GM18526 (cell line): ENCODE data around the gene VAC14.

ENCODE experiments used
- POLR2A ChIP-seq: IDR thresholded peaks from 3 replicates; pipeline ENCODE4 v1.6.1; 2011; ENCODE audit not compliant: insufficient read length; ENCODE audit errors: extremely low read depth

The VAC14 gene

DNA sequence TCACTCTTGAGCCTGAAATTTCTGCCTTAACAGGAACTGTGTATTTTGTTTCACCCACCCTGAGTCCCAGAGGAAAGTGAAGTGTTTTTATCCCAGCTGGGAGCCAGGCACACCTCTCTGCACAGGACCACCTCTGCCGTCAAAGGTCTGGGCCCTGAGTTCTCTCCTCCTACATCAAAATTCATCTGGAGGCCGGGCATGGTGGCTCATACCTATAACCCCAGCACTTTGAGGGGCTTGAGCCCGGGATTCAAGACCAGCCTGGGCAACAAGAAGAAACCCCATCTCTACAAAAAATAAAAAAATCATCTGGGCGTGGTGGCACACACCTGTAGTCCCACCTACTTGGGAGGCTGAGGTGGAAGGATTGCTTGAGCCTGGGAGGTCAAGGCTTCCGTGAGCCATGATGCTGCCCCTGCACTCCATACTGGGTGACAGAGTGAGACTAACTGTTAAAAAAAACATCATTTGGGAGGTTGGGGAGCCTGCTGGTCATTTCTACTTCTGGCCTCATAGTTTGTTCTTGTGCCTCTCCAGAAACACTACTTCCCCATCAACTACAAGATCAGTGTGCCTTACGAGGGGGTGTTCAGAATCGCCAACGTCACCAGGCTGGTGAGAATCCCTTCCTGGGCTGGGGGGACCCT, 144.8 kb downstream of the VAC14 start:
- no peak for TF ChIP-seq POLR2A

DNA sequence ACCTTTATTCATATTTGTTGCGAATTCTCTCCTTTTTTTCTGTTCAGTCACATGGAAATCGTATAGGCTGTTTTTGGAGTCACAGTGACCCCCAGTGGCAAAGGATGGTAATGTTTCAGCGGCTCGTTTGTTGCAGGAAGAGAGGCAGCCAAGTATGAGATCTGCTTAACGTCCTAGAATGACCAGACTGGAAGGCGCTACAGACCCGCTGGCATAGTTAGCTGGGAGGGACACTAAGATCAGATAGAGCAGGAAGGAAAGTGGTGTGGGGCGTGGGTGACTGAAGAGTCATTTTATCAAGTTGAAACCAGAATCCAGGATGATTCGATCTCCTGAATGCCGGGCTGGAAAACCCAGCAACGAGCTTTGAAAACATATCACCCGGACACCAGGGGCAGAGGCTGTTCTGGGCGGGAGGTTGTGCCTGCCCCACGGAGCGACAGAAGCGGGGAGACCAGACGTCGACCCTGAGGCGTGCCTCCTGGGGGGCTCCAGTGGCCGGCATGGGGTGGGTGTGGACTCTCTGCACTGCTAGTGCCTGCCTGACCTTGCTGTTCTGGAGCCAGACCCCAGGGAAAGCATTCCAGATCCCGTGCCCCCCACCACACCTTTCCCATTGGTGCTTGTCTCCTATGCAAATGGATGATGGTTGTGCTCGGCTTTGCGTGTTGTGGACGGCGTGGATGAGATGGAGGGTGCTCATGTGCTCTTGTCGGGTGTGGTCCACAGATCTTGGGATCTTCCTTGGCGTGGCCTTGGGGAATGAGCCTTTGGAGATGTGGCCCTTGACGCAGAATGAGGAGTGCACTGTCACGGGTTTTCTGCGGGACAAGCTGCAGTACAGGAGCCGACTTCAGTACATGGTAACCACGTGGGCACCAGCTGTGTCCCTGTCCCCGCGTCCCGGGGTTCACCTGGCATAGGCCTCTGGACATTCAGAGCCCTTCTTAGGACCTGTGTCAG, 146.9 kb downstream of the VAC14 start:
- TF ChIP-seq POLR2A: no peak

DNA sequence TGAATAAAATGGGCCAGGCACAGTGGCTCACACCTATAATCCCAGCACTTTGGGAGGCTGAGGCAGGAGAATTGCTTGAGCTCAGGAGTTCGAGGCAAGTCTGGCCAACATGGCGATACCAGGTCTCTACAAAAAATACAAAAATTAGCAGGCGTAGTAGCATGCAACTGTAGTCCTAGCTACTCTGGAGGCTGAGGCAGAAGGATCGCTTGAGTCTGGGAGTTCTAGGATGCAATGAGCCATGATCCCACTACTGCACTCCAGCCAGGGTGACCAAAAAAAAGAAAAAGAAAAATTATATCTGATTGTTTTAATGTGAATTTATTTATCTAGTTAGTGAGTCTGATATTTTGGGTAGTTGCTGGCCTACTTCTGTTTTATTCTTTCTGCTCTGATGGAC, 147.6 kb downstream of the VAC14 start:
- TF ChIP-seq POLR2A: no peak

DNA sequence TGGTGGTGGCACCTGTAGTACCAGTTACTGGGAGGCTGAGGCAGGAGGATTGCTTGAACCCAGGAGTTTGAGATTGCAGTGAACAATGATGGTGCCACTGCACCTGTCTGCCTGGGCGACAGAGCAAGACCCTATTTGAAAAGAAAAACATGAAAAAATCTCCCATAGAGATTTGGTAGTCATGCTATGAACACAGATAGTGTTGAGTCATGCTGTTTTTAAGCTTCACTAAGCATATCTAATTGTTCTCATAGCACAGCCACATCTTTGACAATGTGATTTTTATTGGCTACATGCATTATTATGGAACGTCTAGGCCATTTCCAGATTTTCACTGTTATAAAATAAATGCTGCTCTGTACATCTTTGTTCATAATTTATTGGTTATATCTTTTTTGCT, 148.6 kb downstream of the VAC14 start:
- no peak for TF ChIP-seq POLR2A

DNA sequence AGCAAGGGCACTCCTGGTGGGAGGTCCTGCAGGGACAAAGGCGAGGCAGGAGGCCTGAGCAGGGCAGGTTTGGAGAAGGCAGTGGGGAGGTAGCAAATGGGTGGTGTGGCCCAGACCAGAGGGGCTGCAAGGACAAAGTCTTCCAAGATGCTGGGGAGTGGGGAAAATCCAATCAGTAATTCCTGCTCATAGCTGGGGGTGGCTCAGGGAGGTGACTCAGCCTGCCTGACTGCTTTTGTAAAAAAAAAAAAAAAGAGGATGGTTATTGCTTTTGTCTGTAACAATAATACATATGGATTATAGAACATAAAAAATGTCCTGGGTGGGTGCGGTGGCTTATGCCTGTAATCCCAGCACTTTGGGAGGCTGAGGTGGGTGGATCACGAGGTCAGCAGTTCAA, 149.4 kb downstream of the VAC14 start:
- no peak for TF ChIP-seq POLR2A

DNA sequence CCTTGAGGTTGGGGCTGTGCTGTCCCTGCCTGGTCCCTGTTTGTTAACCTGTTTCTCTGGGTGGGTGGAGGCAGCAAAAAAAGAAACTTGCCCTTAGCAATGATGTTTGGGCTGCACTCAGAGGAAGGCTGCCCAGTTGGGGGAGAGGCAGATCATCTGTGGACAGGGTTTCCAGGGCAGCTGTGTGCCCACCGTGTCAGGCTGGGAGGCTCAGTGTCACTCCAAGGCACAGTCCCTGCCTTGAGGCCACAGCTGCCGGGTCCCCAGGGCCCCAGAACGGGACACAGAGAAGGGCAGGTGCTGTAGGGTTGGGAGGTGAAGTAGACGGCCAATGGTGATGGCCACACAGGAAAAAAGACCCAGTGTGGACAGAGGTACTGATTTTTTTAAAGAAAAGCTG, 150.7 kb downstream of the VAC14 start:
- TF ChIP-seq POLR2A: no peak

DNA sequence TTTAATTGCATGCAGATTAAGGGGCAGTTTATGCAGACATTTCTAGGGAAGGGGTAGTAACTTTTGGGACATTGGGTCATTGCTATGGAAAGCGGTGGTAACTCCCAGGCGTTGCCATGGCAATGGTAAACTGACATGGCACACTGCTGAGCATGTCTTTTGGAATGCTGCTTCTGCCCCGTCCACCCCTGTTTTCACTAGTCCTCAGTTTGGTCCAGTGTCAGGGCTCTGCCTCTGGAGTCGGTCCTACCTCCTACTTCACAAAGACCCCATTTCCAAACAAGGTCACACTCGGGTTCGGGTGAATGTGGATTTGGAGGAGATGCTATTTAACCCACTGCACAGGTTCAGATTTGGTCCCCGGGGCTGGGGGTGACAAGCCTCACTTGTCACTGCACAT, 151.7 kb downstream of the VAC14 start:
- TF ChIP-seq POLR2A: no peak

DNA sequence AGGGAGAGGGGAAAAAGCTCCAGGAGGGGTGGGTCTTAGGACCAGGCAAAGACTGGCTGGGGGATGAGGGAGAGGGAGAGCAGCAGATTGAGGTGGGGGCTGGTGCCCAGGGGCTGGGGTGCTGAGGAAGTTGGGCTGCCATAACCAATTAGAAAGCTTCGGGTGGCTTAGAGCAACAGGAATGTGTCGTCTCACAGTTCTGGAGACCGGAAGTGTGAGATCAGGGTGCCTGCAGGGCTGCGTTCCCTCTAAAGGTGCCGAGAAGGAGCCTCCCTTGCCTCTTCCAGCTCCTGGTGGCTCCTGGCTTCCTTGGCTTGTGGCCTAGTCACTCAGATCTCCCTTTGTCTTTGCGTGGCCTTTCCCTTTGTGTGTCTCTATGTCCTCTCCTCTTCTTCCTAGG, 152.4 kb downstream of the VAC14 start:
- no peak for TF ChIP-seq POLR2A

DNA sequence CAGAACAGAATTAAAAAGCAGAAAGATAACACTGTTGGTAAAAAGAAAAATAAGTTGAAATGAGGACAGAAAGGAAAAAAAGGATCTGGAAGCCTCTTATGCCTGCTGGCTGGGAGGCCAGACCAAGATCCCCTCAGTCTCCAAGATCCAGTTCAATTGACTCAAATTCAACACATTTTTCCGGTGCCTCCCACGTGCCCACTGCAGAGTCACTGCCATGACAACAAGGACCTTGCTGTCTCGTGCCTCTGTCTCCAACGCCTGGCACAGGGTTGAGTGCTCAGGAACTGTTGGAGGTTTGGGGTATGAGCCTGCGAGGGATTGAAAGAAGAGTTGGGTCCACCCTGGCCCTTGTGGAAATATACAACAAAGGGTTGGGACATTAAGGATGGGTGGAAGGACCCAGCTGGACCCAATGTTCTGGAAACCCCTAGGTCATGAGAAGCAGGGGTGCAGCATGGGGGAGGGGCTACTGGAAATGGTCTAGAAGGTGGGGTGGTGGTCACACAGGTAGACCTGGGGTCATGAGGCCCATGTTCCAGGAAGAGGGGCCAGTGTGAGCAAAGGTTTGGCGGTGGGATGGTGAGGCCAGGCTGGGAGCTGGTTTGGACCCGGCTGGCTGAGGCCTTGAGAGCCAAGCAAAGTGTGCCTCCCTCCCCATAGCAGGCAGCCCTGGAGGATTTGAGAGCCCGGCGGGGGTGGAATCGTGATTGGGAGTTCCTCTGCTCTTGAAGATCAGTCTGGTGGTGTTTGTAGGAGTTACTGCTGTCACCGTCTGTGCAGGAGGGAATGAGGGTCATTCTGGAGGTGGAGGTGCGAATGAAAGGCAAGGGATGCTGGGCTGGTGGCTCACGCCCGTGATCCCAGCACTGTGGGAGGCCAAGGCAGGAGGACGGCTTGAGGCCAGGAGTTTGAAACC, 153.3 kb downstream of the VAC14 start:
- no peak for TF ChIP-seq POLR2A

DNA sequence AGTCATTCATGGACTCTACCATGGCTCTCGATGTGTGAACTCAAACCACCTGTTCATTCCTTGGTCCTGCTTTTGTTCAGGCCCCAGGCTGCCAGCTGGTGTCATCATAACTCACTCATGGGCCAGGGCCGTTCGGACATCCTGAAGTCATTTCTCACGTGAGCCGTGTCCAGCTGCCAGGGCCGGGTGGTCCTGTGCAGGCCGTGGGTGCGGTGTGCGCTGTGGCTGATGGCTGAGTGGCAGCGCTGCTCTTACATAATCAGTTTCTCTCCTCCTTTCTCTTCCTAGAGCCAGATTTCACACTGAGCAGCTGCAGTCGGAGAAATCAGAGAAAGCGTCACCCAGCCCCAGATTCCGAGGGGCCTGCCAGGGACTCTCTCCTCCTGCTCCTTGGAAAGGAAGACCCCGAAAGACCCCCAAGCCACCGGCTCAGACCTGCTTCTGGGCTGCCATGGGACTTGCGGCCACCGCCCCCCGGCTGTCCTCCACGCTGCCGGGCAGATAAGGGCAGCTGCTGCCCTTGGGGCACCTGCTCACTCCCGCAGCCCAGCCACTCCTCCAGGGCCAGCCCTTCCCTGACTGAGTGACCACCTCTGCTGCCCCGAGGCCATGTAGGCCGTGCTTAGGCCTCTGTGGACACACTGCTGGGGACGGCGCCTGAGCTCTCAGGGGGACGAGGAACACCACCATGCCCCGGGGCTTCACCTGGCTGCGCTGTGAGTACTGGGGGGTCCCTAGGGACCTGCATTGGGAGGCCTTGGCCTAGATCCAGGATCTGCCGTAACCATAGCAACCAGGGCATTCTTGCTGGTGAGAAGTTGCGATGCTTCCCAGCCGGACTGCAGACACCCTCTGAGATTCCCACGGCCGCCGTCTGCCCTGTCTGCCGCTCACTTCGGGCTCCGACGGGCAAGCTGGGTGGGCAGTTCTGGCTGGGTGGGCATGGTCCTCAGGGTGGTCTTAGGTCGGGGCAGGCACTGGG, 154.4 kb downstream of the VAC14 start, which contains the start of gene IL34:
IL34 (plus strand) TSS at position 300 of the 982 bp plus-strand sequence; CDS start at position 689, 389 bp downstream.
- no peak for TF ChIP-seq POLR2A

DNA sequence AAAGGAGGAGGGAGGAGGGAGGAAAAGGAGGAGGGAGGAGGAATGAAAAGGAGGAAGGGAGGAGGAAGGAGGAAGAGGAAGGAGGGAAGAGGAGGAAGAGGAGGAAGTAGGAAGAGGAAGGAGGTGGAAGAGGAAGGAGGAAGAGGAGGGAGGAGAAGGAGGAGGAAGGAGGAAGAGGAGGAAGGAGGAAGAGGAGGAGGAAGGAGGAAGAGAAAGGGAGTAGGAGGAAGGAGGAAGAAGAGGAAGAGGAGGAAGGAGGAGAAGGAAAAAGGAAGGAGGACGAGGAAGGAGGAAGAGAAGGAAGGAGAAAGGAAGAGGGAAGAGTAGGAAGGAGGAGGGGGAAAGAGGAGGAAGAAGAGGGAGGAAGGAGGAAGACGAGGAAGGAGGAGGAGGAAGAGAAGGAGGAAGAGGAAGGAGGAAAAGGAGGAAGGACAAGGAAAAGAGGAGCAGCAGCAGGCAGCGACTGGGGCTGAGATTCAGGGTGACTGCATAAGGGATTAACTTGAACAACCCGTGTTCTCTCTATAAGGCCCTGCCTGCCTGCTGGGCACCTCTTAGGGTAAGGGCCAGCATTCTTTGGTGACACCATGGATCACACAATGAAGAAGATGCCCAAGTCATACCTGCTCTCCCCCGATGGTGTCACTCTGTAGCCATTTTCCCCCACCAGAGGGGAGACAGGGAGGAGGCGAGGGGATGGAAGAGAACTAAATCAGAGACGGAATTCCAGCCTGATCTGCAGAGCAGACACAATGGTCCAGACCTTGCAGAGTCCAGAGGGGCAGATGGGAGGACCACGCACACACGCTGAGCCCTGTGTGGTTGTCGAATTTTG, 156.0 kb downstream of the VAC14 start:
- no peak for TF ChIP-seq POLR2A

DNA sequence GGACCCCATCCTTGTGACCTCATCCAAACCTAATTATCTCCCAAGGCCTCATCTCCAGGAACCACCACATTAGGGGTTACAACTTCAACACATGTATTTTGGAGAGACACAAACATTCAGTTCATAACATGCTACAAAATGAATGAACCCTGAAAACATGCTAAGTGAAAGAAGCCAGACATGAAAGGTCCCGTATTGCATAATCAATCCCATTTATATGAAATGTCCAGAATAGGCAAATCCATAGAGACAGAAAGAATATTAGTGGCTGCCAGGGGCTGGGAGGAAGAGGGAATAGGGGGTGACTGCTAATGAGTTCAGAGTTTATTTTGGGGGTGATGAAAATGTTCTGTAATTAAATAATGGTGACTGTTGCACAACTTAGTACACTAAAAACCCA, 158.3 kb downstream of the VAC14 start:
- no peak for TF ChIP-seq POLR2A
